VCaP (cell line): ENCODE measurements around the gene SNX6.
"Not testable (repeated sequence)": the region's sequence is repeated elsewhere in the genome, so short reads cannot be mapped to it uniquely, and the experiment has no call there.

Source experiments
- H3K27ac ChIP-seq: fragments of 450-650 bp; 2 replicates; pipeline ENCODE4 v1.5.1; 2017
- CTCF ChIP-seq: fragments of 450-650 bp; conservative IDR thresholded peaks from 2 replicates; pipeline ENCODE4 v1.5.1; 2017; ENCODE audit warnings: mild to moderate bottlenecking, moderate library complexity

SNX6 gene

GRCh38 chr14:34537677-34538009 lies 92.3 kb downstream of the SNX6 start:
- TF ChIP-seq CTCF, result no peak
- H3K27ac ChIP-seq, result peak overlapping the region; percentile 93; the same call in 1 of the 2 replicates

DNA sequence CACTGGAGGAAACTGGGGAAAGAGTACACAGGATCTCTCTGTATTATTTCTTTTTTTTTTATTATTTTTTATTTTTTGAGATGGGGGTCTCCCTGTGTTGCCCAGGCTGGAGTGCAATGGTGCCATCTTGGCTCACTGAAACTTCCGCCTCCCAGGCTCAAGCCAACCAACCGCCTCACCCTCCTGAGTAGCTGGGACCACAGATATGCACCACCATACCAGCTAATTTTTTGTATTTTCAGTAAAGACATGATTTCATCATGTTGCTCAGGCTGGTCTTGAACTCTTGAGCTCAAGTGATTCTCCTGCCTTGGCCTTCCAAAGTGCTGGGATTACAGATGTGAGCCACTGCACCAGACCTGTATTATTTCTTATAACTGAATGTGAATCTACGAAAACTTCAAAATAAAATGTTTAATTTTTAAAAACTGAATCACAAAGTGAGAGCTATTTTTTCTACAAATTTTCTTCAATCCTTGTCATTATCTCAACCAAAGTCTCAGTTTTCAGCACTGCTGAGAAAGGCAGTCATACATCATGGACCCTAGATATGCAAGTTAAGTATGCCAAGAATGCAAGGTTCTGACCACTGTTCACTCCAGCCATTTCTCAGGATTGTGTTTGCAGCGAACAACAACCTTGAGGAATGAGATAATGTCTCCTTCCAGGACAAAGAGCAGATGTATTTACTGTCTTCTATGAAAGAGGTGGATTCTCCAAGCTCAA lies 92.8 kb downstream of the SNX6 start:
- TF ChIP-seq CTCF, result no peak
- H3K27ac ChIP-seq, result peak overlapping the region; percentile 93; the same call in 1 of the 2 replicates

DNA sequence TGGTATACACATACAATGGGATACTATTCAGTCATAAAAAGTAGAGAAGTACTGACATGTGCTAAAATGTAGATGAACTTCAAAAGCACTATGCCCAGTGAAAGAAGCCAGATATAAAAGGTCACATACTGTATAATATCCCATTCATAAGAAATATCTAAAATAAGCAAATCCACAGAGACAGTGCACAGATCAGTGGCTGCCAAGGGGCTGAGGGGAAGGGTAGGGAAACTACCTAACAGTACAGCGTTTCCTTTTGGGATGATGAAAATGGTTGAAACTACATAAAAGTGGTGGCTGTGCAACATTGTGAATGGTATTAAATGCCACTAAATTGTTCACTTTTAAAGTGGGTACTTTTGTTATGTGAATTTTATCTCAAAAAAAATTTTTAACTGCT lies 102.4 kb downstream of the SNX6 start:
- no peak overlapping the region for H3K27ac ChIP-seq

DNA sequence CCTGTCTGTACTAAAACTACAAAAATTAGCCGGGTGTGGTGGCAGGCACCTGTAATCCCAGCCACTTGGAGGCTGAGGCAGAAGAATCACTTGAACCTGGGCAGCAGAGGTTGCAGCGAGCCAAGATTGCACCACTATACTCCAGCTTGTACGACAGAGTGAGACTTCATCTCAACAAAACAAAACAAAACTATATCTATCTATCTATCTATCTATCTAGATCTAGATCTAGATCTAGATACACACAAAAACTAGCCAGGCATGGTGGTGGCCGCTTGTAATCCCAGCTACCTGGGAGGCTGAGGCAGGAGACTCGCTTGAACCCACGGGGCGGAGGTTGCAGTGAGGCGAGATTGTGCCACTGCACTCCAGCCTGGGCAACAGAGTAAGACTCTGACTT lies 105.7 kb downstream of the SNX6 start:
- not testable (repeated sequence) for H3K27ac ChIP-seq

More for the DNA sequence above, 102.4 kb downstream of the SNX6 start:
- TF ChIP-seq CTCF, result no peak

DNA sequence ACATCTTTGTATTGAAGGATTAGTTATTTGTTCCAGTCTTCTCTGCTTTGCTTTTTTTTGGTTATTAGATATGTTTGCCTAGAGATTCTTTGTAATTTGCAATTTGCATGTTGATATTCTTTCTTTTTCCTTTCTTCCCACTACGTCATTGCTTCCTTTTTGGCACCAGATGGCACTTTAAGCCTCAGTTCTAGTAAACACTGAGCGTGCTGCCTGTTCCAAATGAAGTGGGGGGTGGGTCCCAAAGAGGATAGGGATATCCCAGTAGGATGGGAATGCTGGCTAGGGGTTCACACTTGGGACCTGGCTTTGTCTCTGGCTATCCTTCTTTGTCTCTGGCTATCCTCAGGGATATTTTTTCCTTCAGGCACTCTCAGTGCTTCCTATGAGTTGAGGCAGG lies 107.5 kb downstream of the SNX6 start:
- H3K27ac ChIP-seq, result no peak overlapping the region
- TF ChIP-seq CTCF, result no peak

- H3K27ac ChIP-seq, result not testable (repeated sequence)
Observed at GRCh38 chr14:34521071-34521470, 108.9 kb downstream of the SNX6 start.

DNA sequence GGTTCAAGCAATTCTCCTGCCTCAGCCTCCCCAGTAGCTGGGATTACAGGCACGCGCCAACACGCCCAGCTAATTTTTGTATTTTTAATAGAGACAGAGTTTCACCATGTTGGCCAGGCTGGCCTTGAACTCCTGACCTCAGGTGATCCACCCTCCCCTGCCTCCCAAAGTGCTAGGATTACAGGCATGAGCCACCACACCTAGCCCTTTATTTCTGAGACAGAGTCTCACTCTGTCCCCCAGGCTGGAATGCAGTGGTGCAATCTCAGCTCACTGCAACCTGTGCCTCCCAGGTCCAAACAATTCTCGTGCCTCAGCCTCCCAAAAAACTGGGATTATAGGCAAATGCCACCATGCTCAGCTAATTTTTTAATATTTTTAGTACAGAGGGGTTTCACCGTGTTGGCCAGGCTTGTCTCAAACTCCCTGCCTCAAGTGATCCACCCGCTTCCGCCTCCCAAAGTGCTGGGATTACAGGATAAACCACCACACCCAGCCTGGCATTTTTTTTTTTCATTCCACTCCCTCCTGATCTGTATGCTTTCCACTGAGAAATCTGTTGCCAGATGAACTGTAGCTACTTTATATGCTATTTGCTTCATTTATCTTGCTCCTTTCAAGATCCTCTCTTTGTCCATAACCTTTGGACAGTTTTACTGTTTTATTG lies 109.5 kb downstream of the SNX6 start:
- not testable (repeated sequence) for H3K27ac ChIP-seq
